Neural cell (in vitro differentiated cells): ENCODE results near the gene EFCC1.

Experiments
- CTCF ChIP-seq: fragments of 450-650 bp; IDR thresholded peaks from 2 replicates; pipeline ENCODE4 v1.5.1; 2014; ENCODE audit warnings: antibody characterized with exemption, mild to moderate bottlenecking, moderate library complexity; ENCODE audit not compliant: poor library complexity, severe bottlenecking
- EZH2 ChIP-seq: fragments of 200-600, 300-800 bp; shearing (Covaris generic), sonication (generic); IDR thresholded peaks from 2 replicates; pipeline ENCODE4 v1.6.1; 2014; ENCODE audit warnings: antibody characterized with exemption, low read length, borderline replicate concordance, mild to moderate bottlenecking; ENCODE audit not compliant: insufficient read depth, poor library complexity, severe bottlenecking
- POLR2AphosphoS5 ChIP-seq: IDR thresholded peaks from 2 replicates; pipeline ENCODE4 v1.6.1; 2012
- RAD21 ChIP-seq: fragments of 450-650 bp; conservative IDR thresholded peaks from 2 replicates; pipeline ENCODE4 v1.6.1; 2014; ENCODE audit warnings: antibody characterized with exemption, mild to moderate bottlenecking, moderate library complexity
- SMC3 ChIP-seq: fragments of 450-650 bp; conservative IDR thresholded peaks from 2 replicates; pipeline ENCODE4 v1.6.1; 2014; ENCODE audit warnings: antibody characterized with exemption, mild to moderate bottlenecking, moderate library complexity; ENCODE audit not compliant: poor library complexity
- TAF1 ChIP-seq: IDR thresholded peaks from 2 replicates; pipeline ENCODE4 v1.6.1; 2012; ENCODE audit warnings: low read depth
- TF ChIP-seq, protein P1 (sequence below): IDR thresholded peaks from 2 replicates; pipeline ENCODE4 v1.6.1; 2012; ENCODE audit warnings: borderline replicate concordance

DNA sequence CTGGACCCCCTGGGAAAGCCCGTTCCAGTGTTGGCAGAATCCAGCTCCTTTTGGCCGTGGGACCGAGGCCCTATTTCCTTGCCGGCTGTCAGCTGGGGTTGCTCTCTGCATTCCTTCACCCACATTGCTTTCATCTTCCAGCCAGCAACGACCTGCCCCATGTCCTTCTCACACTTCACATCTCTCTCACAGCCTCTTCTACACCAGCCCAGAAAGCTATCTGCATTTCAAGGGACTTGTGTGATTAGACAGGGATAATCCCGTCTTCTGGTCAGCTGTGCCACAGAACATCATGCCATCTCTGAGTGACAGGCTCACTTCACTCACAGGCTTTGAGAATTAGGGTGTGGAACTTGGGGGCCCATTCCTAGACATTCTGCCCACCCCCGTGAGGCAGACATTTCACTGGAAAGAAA is 16.4 kb downstream of the EFCC1 start:
- TF ChIP-seq CTCF (no peak), SMC3 (no peak), RAD21 (no peak), EZH2 (no peak), POLR2AphosphoS5 (no peak), TAF1 (no peak)
- TF ChIP-seq, protein P1, sequence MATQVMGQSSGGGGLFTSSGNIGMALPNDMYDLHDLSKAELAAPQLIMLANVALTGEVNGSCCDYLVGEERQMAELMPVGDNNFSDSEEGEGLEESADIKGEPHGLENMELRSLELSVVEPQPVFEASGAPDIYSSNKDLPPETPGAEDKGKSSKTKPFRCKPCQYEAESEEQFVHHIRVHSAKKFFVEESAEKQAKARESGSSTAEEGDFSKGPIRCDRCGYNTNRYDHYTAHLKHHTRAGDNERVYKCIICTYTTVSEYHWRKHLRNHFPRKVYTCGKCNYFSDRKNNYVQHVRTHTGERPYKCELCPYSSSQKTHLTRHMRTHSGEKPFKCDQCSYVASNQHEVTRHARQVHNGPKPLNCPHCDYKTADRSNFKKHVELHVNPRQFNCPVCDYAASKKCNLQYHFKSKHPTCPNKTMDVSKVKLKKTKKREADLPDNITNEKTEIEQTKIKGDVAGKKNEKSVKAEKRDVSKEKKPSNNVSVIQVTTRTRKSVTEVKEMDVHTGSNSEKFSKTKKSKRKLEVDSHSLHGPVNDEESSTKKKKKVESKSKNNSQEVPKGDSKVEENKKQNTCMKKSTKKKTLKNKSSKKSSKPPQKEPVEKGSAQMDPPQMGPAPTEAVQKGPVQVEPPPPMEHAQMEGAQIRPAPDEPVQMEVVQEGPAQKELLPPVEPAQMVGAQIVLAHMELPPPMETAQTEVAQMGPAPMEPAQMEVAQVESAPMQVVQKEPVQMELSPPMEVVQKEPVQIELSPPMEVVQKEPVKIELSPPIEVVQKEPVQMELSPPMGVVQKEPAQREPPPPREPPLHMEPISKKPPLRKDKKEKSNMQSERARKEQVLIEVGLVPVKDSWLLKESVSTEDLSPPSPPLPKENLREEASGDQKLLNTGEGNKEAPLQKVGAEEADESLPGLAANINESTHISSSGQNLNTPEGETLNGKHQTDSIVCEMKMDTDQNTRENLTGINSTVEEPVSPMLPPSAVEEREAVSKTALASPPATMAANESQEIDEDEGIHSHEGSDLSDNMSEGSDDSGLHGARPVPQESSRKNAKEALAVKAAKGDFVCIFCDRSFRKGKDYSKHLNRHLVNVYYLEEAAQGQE: no peak
